Vagina (tissue), 2 donors: Measurements from ENCODE around the gene PLEKHA8.

Experiments used
- POLR2A ChIP-seq, 2 donors: fragments of 450-650 bp; IDR thresholded peaks; one replicate each; pipeline ENCODE4 v1.6.1; 2017; ENCODE audit warnings: antibody characterized with exemption in 2 of 2, mild to moderate bottlenecking in 2 of 2, moderate library complexity in 2 of 2
- TF ChIP-seq, protein P1 (sequence below), 3 experiments: fragments of 450-650 bp in 2 of 3; fragments of 200-600 bp in 1 of 3; sonication (generic) in 1 of 3; IDR thresholded peaks; one replicate each; pipeline ENCODE4 v1.5.1; 2017 to 2019; ENCODE audit warnings: antibody characterized with exemption in 3 of 3, mild to moderate bottlenecking in 2 of 3, moderate library complexity in 2 of 3

DNA sequence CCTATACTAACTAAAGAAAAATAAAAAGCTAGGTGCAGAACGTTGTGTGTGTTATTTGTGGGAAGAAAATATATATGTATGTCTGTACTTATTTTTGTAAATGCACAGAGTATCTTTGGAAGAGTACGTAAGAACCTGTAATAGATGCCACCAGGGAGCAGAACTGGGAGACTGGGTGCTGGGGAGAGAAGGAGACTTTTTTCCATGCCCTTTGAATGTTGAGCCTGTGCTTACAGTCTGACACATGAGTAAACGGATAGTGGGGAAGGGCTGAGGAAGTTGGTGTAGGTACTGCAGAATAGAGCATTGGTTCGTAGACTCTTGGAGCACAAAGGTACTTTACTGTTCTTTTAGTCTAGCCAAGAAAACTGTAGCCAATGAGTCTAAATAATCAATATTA is 37.3 kb upstream of the PLEKHA8 start:
- TF ChIP-seq, protein P1, sequence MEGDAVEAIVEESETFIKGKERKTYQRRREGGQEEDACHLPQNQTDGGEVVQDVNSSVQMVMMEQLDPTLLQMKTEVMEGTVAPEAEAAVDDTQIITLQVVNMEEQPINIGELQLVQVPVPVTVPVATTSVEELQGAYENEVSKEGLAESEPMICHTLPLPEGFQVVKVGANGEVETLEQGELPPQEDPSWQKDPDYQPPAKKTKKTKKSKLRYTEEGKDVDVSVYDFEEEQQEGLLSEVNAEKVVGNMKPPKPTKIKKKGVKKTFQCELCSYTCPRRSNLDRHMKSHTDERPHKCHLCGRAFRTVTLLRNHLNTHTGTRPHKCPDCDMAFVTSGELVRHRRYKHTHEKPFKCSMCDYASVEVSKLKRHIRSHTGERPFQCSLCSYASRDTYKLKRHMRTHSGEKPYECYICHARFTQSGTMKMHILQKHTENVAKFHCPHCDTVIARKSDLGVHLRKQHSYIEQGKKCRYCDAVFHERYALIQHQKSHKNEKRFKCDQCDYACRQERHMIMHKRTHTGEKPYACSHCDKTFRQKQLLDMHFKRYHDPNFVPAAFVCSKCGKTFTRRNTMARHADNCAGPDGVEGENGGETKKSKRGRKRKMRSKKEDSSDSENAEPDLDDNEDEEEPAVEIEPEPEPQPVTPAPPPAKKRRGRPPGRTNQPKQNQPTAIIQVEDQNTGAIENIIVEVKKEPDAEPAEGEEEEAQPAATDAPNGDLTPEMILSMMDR (IDR thresholded peaks at IDR 0.05) = no peak
- TF ChIP-seq POLR2A (IDR thresholded peaks at IDR 0.05) = no peak
